Measurements from ENCODE around the gene CES2.

The CES2 gene

DNA sequence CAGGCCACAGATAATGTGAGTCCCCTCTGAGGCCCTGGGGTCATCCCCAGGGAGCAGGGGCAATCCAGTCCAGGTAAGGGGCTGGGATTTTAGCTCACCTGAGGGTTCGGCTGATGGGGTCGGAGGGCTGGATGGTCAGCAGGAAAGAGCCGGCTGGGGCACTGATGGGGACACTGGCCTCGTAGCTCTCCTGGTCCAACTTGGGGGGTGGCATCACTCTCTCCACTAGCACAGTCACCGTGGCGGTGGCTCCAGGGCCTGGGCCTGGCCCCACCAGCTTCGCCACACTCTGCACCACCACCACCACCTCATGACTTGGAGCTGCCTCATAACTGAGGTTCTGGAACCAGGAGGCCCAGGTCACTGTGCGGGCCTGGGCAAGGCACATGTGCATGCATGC is 23.5 kb upstream of the CES2 start:
- no peaks in the 10 kb centered on the region for H3K36me3 ChIP-seq (ENCODE audit: control insufficient read depth, insufficient read depth, low read length, severe bottlenecking)
- no peak overlapping the region for H3K4me3 ChIP-seq (ENCODE audit: low read length)
- peaks cover 52% of the 10 kb centered on the region for H3K27me3 ChIP-seq (replicated peaks; ENCODE audit: control insufficient read depth, insufficient read depth, low read length)
- H3K4me1 ChIP-seq (ENCODE audit: control insufficient read depth, insufficient read depth, low read length): no peaks in the 10 kb centered on the region
- DNase-seq (ENCODE audit: low read depth): no peak
- H3K9ac ChIP-seq (ENCODE audit: low read length): no peak overlapping the region
- H3K9me3 ChIP-seq (ENCODE audit: control insufficient read depth, low read length): no peaks in the 10 kb centered on the region

DNA sequence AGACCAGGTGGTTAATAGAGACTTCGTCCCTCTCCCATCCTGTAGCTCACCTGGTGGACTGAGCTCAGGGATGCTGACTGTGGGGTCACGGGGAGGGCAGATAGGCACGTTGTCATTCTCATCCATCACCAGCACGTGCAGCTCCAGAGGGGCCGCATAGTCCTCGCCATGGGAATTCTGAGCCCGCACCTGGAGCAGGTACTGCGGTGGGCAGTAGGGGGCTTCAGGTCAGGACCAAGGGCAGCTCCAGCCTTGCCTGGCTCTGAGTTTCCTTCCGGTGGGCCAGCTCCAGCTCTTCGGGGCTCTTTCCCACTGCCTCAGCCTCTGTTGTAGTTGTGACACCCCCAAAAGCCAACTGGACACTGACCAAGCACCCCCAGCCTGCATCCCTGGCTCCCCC is 22.2 kb upstream of the CES2 start:
- Histone ChIP-seq H3K4me1 (ENCODE audit: control insufficient read depth, insufficient read depth, low read length) (no peaks in the 10 kb centered on the region), H3K9me3 (ENCODE audit: control insufficient read depth, low read length) (no peaks in the 10 kb centered on the region), H3K4me3 (ENCODE audit: low read length) (no peak overlapping the region), H3K36me3 (ENCODE audit: control insufficient read depth, insufficient read depth, low read length, severe bottlenecking) (no peaks in the 10 kb centered on the region), H3K9ac (ENCODE audit: low read length) (no peak overlapping the region), H3K27me3 (replicated peaks; ENCODE audit: control insufficient read depth, insufficient read depth, low read length) (peaks cover 52% of the 10 kb centered on the region)
- DNase-seq (ENCODE audit: low read depth): no peak

DNA sequence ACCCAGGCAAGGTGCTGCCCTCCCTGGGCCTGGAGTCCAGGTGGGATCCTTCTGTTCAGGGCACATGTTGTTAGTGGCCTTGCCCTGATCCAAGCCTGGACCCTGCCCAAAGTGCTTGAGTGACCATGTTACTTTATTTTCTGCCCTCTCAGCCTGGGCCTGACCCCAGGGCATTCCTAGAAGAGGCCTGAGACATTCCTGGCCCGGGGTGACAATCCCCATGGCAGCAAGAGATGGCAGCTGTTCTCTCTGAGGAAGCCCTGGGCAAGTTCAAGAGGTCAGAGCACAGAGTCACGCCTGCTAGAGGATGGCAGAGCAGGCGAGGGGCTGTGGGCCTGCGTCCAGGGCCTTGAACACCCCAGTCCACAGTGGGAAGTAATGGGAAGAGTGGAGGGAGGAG is 21.6 kb upstream of the CES2 start:
- no peak overlapping the region for H3K9ac ChIP-seq (ENCODE audit: low read length)
- DNase-seq (ENCODE audit: low read depth): no peak
- H3K36me3 ChIP-seq (ENCODE audit: control insufficient read depth, insufficient read depth, low read length, severe bottlenecking): no peaks in the 10 kb centered on the region
- no peaks in the 10 kb centered on the region for H3K9me3 ChIP-seq (ENCODE audit: control insufficient read depth, low read length)
- no peaks in the 10 kb centered on the region for H3K4me1 ChIP-seq (ENCODE audit: control insufficient read depth, insufficient read depth, low read length)
- peaks cover 50% of the 10 kb centered on the region for H3K27me3 ChIP-seq (replicated peaks; ENCODE audit: control insufficient read depth, insufficient read depth, low read length)
- no peak overlapping the region for H3K4me3 ChIP-seq (ENCODE audit: low read length)

DNA sequence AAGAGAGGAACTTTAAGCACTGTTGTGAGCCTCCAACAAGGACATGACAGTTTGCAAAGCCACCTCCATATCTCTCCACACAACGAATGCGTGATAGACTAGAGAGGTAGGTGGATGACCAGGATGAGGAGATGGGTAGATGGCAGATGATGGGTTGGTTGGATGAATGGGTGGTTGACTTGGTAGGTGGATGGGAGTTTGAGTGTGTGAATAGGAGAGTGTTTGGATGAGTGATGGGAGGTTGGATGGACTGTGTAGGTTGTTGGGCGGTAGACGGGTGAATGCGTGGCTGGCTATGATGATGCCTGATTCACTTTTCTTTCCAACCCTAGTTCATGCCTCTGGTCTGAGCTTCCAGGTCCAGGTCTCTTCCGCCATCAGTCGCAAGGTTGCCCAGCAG is 20.8 kb upstream of the CES2 start:
- Histone ChIP-seq H3K4me1 (ENCODE audit: control insufficient read depth, insufficient read depth, low read length) (no peaks in the 10 kb centered on the region), H3K9me3 (ENCODE audit: control insufficient read depth, low read length) (no peaks in the 10 kb centered on the region), H3K27me3 (replicated peaks; ENCODE audit: control insufficient read depth, insufficient read depth, low read length) (peaks cover 54% of the 10 kb centered on the region), H3K9ac (ENCODE audit: low read length) (no peak overlapping the region), H3K4me3 (ENCODE audit: low read length) (no peak overlapping the region), H3K36me3 (ENCODE audit: control insufficient read depth, insufficient read depth, low read length, severe bottlenecking) (no peaks in the 10 kb centered on the region)
- no peak for DNase-seq (ENCODE audit: low read depth)

DNA sequence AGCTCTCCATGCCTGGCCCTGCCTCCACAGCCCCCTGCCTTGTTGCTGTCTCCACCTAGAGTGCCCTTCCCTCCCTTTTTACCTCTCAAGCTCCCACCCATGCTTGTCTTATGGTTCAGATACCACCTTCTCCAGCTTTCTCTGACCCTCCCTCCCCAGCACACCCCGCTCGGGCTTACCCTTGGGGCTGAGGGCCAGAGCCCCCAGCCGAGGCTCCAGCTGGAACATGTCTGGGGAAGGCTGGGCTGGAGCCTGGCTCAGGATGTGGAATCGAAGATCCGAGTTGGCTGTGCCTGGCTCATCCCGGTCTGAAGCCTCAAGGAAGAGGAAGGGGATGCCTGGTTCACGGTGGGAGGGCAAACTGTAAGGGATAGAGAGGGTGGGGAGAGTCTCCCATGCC is 20.3 kb upstream of the CES2 start:
- Histone ChIP-seq H3K36me3 (ENCODE audit: control insufficient read depth, insufficient read depth, low read length, severe bottlenecking) (no peaks in the 10 kb centered on the region), H3K4me1 (ENCODE audit: control insufficient read depth, insufficient read depth, low read length) (no peaks in the 10 kb centered on the region), H3K9ac (ENCODE audit: low read length) (no peak overlapping the region), H3K9me3 (ENCODE audit: control insufficient read depth, low read length) (no peaks in the 10 kb centered on the region), H3K4me3 (ENCODE audit: low read length) (no peak overlapping the region), H3K27me3 (replicated peaks; ENCODE audit: control insufficient read depth, insufficient read depth, low read length) (peaks cover 54% of the 10 kb centered on the region)
- DNase-seq (ENCODE audit: low read depth): no peak

DNA sequence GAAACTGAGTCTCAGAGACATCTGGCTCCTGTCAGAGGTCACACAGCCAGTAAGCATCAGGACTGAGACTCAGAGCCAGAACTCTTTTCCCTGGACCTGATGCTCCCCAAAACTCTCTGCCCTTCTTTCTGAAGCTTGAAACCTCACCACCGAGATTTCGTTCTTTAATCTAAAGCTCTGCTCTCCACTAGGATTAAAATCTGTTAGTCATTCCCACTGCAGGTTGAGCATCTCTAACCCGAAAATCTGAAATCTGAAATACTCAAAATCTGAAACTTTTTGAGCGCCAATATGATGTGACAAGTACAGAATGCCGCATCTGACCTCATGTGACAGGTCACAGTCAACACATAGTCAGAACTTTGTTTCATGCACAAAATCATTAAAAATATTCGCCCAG is 18.8 kb upstream of the CES2 start:
- Histone ChIP-seq H3K4me3 (ENCODE audit: low read length) (no peak overlapping the region), H3K27me3 (replicated peaks; ENCODE audit: control insufficient read depth, insufficient read depth, low read length) (peaks cover 54% of the 10 kb centered on the region), H3K36me3 (ENCODE audit: control insufficient read depth, insufficient read depth, low read length, severe bottlenecking) (no peaks in the 10 kb centered on the region), H3K9ac (ENCODE audit: low read length) (no peak overlapping the region), H3K9me3 (ENCODE audit: control insufficient read depth, low read length) (no peaks in the 10 kb centered on the region), H3K4me1 (ENCODE audit: control insufficient read depth, insufficient read depth, low read length) (no peaks in the 10 kb centered on the region)
- no peak for DNase-seq (ENCODE audit: low read depth)

DNA sequence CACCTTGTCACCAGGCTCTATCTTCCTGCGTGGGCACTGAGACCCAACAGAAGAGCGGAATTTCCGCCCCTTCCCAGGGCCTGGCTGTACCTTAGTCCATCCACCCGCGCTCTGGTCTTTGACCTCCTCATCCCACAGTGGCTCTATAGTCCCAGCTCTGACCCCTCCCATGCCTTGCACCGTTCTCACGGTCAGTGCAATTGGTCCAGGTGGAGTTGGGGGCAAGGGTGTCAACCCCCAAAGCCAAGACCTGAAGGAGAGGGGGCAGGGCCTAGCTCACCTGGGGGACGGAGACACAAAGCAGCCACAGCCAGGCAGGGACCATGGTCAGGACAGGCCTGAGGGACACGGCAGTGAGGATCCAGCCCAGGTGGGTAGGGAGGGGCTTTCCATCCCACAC is 17.6 kb upstream of the CES2 start:
- Histone ChIP-seq H3K9ac (ENCODE audit: low read length) (no peak overlapping the region), H3K4me1 (ENCODE audit: control insufficient read depth, insufficient read depth, low read length) (no peaks in the 10 kb centered on the region)
- DNase-seq (ENCODE audit: low read depth): no peak

DNA sequence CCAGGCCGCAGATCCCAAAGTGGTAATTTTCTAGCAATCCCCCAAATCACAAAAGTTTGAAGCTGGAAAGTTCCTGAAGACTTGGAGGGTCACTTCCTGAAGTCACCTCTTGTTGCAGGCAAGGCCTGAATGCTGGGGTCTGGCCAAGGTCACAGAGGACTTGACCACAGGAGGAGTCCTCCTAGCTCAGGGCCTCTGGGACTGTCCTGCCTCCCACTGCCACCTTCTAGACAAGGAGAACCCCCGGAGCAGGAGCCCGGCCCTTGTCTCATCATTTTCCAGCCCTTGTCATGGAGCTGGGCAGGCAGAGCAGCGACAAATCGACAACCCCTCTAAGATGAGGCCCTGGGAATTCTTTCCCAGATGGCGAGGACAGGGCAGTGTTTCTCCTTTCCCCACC is 17.0 kb upstream of the CES2 start:
- no peaks in the 10 kb centered on the region for H3K9me3 ChIP-seq (ENCODE audit: control insufficient read depth, low read length)
- H3K9ac ChIP-seq (ENCODE audit: low read length): no peak overlapping the region
- H3K4me3 ChIP-seq (ENCODE audit: low read length): no peak overlapping the region
- DNase-seq (ENCODE audit: low read depth): no peak
- H3K27me3 ChIP-seq (replicated peaks; ENCODE audit: control insufficient read depth, insufficient read depth, low read length): peaks cover 57% of the 10 kb centered on the region
- H3K4me1 ChIP-seq (ENCODE audit: control insufficient read depth, insufficient read depth, low read length): peaks cover 6% of the 10 kb centered on the region
- H3K36me3 ChIP-seq (ENCODE audit: control insufficient read depth, insufficient read depth, low read length, severe bottlenecking): no peaks in the 10 kb centered on the region

More for the DNA sequence above, 17.6 kb upstream of the CES2 start:
- H3K36me3 ChIP-seq (ENCODE audit: control insufficient read depth, insufficient read depth, low read length, severe bottlenecking): no peaks in the 10 kb centered on the region
- no peak overlapping the region for H3K4me3 ChIP-seq (ENCODE audit: low read length)
- no peaks in the 10 kb centered on the region for H3K9me3 ChIP-seq (ENCODE audit: control insufficient read depth, low read length)
- H3K27me3 ChIP-seq (replicated peaks; ENCODE audit: control insufficient read depth, insufficient read depth, low read length): peaks cover 57% of the 10 kb centered on the region

DNA sequence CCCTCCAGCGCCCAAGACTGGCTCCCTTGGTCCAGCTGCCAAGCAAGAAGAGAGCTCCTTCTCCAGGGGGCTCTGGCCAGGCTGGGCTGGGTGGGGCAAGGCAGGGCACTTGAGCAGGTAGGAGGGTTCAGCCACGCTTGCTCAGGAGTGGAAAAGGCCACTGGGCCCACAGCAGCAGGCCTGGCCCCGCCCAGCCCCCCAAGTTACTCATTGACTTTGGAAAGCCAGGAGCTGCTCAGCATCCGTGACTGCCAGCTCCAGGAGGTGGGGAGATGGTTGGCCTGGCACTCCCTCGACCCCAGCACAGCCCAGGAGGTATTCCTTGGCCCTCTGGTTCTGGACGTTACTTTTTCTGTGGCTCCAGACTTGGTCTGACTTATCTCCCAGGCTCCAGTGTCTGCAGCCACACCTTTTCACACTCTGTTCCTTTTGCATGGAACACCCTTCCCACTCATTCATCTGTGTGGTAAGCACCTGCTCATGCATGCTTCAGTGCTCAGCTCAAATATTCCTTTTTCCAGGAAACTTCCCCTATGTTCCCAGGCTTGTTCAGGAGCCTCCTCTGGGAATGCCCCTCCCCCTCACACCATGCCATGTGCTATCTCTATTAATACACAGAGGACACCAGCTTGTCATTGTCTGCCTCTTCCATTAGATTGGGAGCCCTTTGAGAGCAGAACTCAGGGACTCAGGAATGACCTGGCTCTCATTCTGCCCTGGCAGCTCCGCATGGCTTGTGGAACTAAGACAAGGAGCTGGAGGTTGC is 16.3 kb upstream of the CES2 start, which contains the start of gene CDH16:
TSS of gene CDH16 (minus strand) at position 83 of the 766 bp plus-strand sequence. CDS start 820 bp downstream, outside the sequence.
- DNase-seq (ENCODE audit: low read depth): no peak
- peaks cover 56% of the 10 kb centered on the region for H3K27me3 ChIP-seq (replicated peaks; ENCODE audit: control insufficient read depth, insufficient read depth, low read length)
- no peaks in the 10 kb centered on the region for H3K36me3 ChIP-seq (ENCODE audit: control insufficient read depth, insufficient read depth, low read length, severe bottlenecking)
- peaks cover 12% of the 10 kb centered on the region for H3K4me1 ChIP-seq (ENCODE audit: control insufficient read depth, insufficient read depth, low read length)
- no peak within 1 kb of the TSS for H3K9ac ChIP-seq (ENCODE audit: low read length)
- H3K4me3 ChIP-seq (ENCODE audit: low read length): no peak within 1 kb of the TSS
- no peaks in the 10 kb centered on the region for H3K9me3 ChIP-seq (ENCODE audit: control insufficient read depth, low read length)

DNA sequence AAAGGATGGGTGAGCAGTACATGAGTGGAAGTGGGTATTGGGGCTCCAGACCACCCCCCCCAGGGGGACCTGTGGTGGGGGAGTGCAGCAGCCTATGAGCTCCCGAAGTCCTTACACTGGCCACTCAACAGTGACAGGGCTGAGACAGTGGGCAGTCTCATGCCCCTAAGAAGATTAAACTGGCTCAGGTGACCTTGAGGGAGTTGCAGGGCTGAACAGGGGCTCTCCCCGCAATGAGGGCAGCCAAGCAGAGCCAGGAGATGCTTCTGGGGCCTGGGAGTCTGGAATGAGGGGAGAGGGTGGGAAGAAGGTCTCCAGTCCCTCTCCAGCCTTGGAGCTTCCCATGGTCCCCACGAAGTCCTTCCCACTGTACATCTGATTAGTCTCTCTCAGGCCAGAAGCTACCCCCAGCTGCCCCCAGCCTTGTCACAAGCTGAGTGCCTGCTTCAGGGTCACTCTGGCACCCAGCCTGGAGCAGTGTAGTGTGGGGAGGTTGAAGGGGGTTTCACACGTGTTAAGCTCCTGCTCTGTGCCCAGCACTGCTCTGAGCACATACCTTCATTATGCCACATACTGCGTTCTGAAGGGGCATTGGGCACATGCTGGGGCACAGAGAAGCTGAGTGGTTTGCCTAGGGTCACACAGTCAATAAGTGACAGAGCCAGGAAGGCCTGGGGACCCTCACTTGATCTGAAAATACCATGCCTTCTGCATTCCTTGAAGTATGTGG is 15.6 kb upstream of the CES2 start:
- Histone ChIP-seq H3K9ac (ENCODE audit: low read length) (no peak overlapping the region), H3K9me3 (ENCODE audit: control insufficient read depth, low read length) (no peaks in the 10 kb centered on the region), H3K27me3 (replicated peaks; ENCODE audit: control insufficient read depth, insufficient read depth, low read length) (peaks cover 50% of the 10 kb centered on the region), H3K4me1 (ENCODE audit: control insufficient read depth, insufficient read depth, low read length) (peaks cover 13% of the 10 kb centered on the region), H3K36me3 (ENCODE audit: control insufficient read depth, insufficient read depth, low read length, severe bottlenecking) (no peaks in the 10 kb centered on the region), H3K4me3 (ENCODE audit: low read length) (no peak overlapping the region)
- no peak for DNase-seq (ENCODE audit: low read depth)

DNA sequence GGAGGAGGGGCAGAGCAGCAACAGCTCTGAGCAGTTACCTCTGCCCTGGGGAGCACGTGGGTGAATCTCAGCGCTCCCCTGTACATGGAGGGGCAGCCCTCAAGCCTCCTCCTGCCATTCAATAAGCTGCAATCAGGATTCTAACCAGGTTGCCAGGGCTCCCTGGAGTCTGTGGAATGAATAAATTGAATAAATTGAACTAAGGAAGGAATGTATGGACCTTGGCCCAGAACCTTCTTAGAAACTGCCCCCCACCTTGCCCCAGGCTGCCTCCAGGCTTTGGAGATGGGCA is 15.1 kb upstream of the CES2 start:
- peaks cover 45% of the 10 kb centered on the region for H3K27me3 ChIP-seq (replicated peaks; ENCODE audit: control insufficient read depth, insufficient read depth, low read length)
- H3K4me3 ChIP-seq (ENCODE audit: low read length): no peak overlapping the region
- H3K9me3 ChIP-seq (ENCODE audit: control insufficient read depth, low read length): no peaks in the 10 kb centered on the region
- DNase-seq (ENCODE audit: low read depth): no peak
- H3K36me3 ChIP-seq (ENCODE audit: control insufficient read depth, insufficient read depth, low read length, severe bottlenecking): no peaks in the 10 kb centered on the region
- H3K9ac ChIP-seq (ENCODE audit: low read length): no peak overlapping the region
- H3K4me1 ChIP-seq (ENCODE audit: control insufficient read depth, insufficient read depth, low read length): peaks cover 13% of the 10 kb centered on the region
